ENCODE results near the gene HOXD3.

Gene HOXD3

GRCh38 chr2:176149481-176149938 lies 7.6 kb upstream of the HOXD3 start:
- no peak for DNase-seq (ENCODE audit: low spot score)

- no peak for DNase-seq (ENCODE audit: low spot score)
Observed at GRCh38 chr2:176149939-176150583, 7.0 kb upstream of the HOXD3 start.

GRCh38 chr2:176150584-176151441 lies 6.3 kb upstream of the HOXD3 start:
- no peak for DNase-seq (ENCODE audit: low spot score)

GRCh38 chr2:176151442-176152287 lies 5.4 kb upstream of the HOXD3 start, which contains the start of gene HOXD4:
HOXD4 (plus strand) TSS chr2:176151550; CDS start chr2:176151634, 84 bp downstream.
- DNase-seq (ENCODE audit: low spot score): no peak

GRCh38 chr2:176152350-176153181 lies 4.5 kb upstream of the HOXD3 start:
- no peak for DNase-seq (ENCODE audit: low spot score)

- DNase-seq (ENCODE audit: low spot score): no peak
Observed at GRCh38 chr2:176154576-176155252, 2.4 kb upstream of the HOXD3 start.

- DNase-seq (ENCODE audit: low spot score): no peak
Observed at GRCh38 chr2:176155356-176156044, 1.6 kb upstream of the HOXD3 start.

GRCh38 chr2:176156301-176156806 lies 753 bp upstream of the HOXD3 start:
- no peak for DNase-seq (ENCODE audit: low spot score)

GRCh38 chr2:176157499-176158185 lies 535 bp downstream of the HOXD3 start:
- no peak for DNase-seq (ENCODE audit: low spot score)

GRCh38 chr2:176158186-176158591 lies 1.1 kb downstream of the HOXD3 start:
- no peak for DNase-seq (ENCODE audit: low spot score)

- no peak for DNase-seq (ENCODE audit: low spot score)
Observed at GRCh38 chr2:176158855-176159662, 2.0 kb downstream of the HOXD3 start.

- peak; percentile 68 for DNase-seq (ENCODE audit: low spot score)
Observed at GRCh38 chr2:176159663-176160250, 2.6 kb downstream of the HOXD3 start.

GRCh38 chr2:176160251-176160985 lies 3.3 kb downstream of the HOXD3 start:
- DNase-seq (ENCODE audit: low spot score): no peak

GRCh38 chr2:176160986-176161824 lies 4.1 kb downstream of the HOXD3 start:
- no peak for DNase-seq (ENCODE audit: low spot score)

GRCh38 chr2:176161825-176162626 lies 4.9 kb downstream of the HOXD3 start:
- DNase-seq (ENCODE audit: low spot score): no peak

All from left forelimb (tissue), 1 donor.